Measurements from ENCODE around the gene SRPRB. TPM values are rescaled to one million over a fixed set of nuclear protein-coding genes. Genes with fewer than 3 reads are reported as not detected.

The SRPRB gene
- polyA plus RNA-seq, 1 of the 3 experiments (the other 2 are of a cell fraction): 54.3 TPM

GRCh38 chr3:133853063-133853924 lies 47.7 kb downstream of the SRPRB start:
- CTCF ChIA-PET: interaction anchor here (1.1 kb wide), 1 partner anchor 77 kb away, joined by 3 read pairs; no protein-coding TSS in a partner anchor

GRCh38 chr3:133853925-133854227 lies 48.3 kb downstream of the SRPRB start:
- no peak for DNase-seq
- ChIA-PET POLR2A (interaction anchor here (0.7 kb wide), 1 partner anchor 15 kb away, joined by 3 read pairs; no protein-coding TSS in a partner anchor), CTCF (interaction anchor here (1.1 kb wide), 1 partner anchor 76 kb away, joined by 3 read pairs; no protein-coding TSS in a partner anchor)
- no peaks in the 10 kb centered on the region; a peak in 1 of 4 replicates for H3K4me1 ChIP-seq (ENCODE audit: control insufficient read depth in 1 of 2, insufficient read depth in 2 of 2, low read depth in 1 of 2, low read length in 1 of 2)
- no peak overlapping the region for H2AFZ ChIP-seq (ENCODE audit: low read depth)
- H3F3A ChIP-seq (replicated peaks; ENCODE audit: insufficient read depth): no peaks in the 10 kb centered on the region
- no peaks in the 10 kb centered on the region for H3K27me3 ChIP-seq (ENCODE audit: insufficient read depth)
- H3K4me3 ChIP-seq (ENCODE audit: low read depth in 2 of 2, low read length in 1 of 2): no peak overlapping the region
- H3K9me2 ChIP-seq: no peaks in the 10 kb centered on the region
- H3K36me3 ChIP-seq (replicated peaks in 1 of 2; ENCODE audit: control insufficient read depth in 1 of 2, insufficient read depth in 2 of 2, low read length in 1 of 2): no peaks in the 10 kb centered on the region
- H3K9me3 ChIP-seq: no peaks in the 10 kb centered on the region
- H3K79me2 ChIP-seq (ENCODE audit: insufficient read depth): no peaks in the 10 kb centered on the region
- H3K4me2 ChIP-seq: no peak overlapping the region
- no peak overlapping the region for H3K9ac ChIP-seq
- no peak overlapping the region for H3K27ac ChIP-seq (ENCODE audit: low read depth in 2 of 2, low read length in 1 of 2)
- no peaks in the 10 kb centered on the region for H4K20me1 ChIP-seq (ENCODE audit: insufficient read depth)
- WGBS (ENCODE audit: low lambda C conversion rate): 55% methylated on average over 2 of the region's 2 CpGs
- TF ChIP-seq FOXJ3 (CRISPR knock-in tag; IDR thresholded peaks at IDR 0.05) (no peak), RCOR1 (IDR thresholded peaks at IDR 0.05; ENCODE audit: low read length) (no peak), ZBTB33 (IDR thresholded peaks at IDR 0.05; ENCODE audit: borderline replicate concordance, low read depth) (no peak), CTCF (IDR thresholded peaks at IDR 0.05) (no peak), NFIC (IDR thresholded peaks at IDR 0.05; ENCODE audit: borderline replicate concordance) (no peak), NRF1 (IDR thresholded peaks at IDR 0.05; ENCODE audit: low read depth, low read length) (no peak), MXI1 (IDR thresholded peaks at IDR 0.05; ENCODE audit: low read depth, low read length) (no peak), TAF1 (IDR thresholded peaks at IDR 0.05; ENCODE audit: borderline replicate concordance, low read depth, low read length) (no peak), IRF3 (IDR thresholded peaks at IDR 0.05; ENCODE audit: low read depth, low read length) (no peak), SIN3A (IDR thresholded peaks at IDR 0.05; ENCODE audit: borderline replicate concordance, low read depth, low read length) (no peak), SMC3 (IDR thresholded peaks at IDR 0.05; ENCODE audit: low read depth, low read length) (no peak), MEF2A (IDR thresholded peaks at IDR 0.05; ENCODE audit: borderline replicate concordance, low read depth) (no peak), EZH2phosphoT487 (IDR thresholded peaks at IDR 0.05; ENCODE audit: borderline replicate concordance, low read depth) (no peak)

More at GRCh38 chr3:133853063-133853924, 47.7 kb downstream of the SRPRB start:
- Histone ChIP-seq H3K9ac (no peak overlapping the region), H3K4me3 (ENCODE audit: low read depth in 2 of 2, low read length in 1 of 2) (no peak overlapping the region), H3K9me3 (no peaks in the 10 kb centered on the region), H3K79me2 (ENCODE audit: insufficient read depth) (no peaks in the 10 kb centered on the region), H3K4me2 (no peak overlapping the region), H4K20me1 (ENCODE audit: insufficient read depth) (no peaks in the 10 kb centered on the region), H3K4me1 (ENCODE audit: control insufficient read depth in 1 of 2, insufficient read depth in 2 of 2, low read depth in 1 of 2, low read length in 1 of 2) (no peaks in the 10 kb centered on the region; a peak in 1 of 4 replicates), H3K36me3 (replicated peaks in 1 of 2; ENCODE audit: control insufficient read depth in 1 of 2, insufficient read depth in 2 of 2, low read length in 1 of 2) (no peaks in the 10 kb centered on the region), H3F3A (replicated peaks; ENCODE audit: insufficient read depth) (no peaks in the 10 kb centered on the region), H2AFZ (ENCODE audit: low read depth) (no peak overlapping the region), H3K9me2 (no peaks in the 10 kb centered on the region), H3K27me3 (ENCODE audit: insufficient read depth) (no peaks in the 10 kb centered on the region), H3K27ac (ENCODE audit: low read depth in 2 of 2, low read length in 1 of 2) (no peak overlapping the region)
- POLR2A ChIA-PET: interaction anchor here (0.7 kb wide), 1 partner anchor 15 kb away, joined by 3 read pairs; no protein-coding TSS in a partner anchor
- TF ChIP-seq IRF3 (IDR thresholded peaks at IDR 0.05; ENCODE audit: low read depth, low read length) (no peak), TCF12 (IDR thresholded peaks at IDR 0.05) (no peak), POLR2AphosphoS5 (IDR thresholded peaks at IDR 0.05; ENCODE audit: low read depth, low read length) (no peak), MAX (IDR thresholded peaks at IDR 0.05; ENCODE audit: low read depth) (no peak), GABPA (IDR thresholded peaks at IDR 0.05; ENCODE audit: low read depth) (no peak), TEAD4 (IDR thresholded peaks at IDR 0.05; ENCODE audit: borderline replicate concordance, insufficient read depth) (no peak), RXRA (IDR thresholded peaks at IDR 0.05; ENCODE audit: borderline replicate concordance, low read depth) (no peak), EP300 (IDR thresholded peaks at IDR 0.05; ENCODE audit: borderline replicate concordance in 1 of 2, low read depth in 1 of 2, low read length in 1 of 2) (no peak), RCOR1 (IDR thresholded peaks at IDR 0.05; ENCODE audit: low read length) (no peak)
- WGBS (ENCODE audit: low lambda C conversion rate): 73% methylated on average over 4 of the region's 5 CpGs
- DNase-seq: no peak

All from SK-N-SH (cell line).